Measurements from ENCODE around the gene GALNT2.

DNA sequence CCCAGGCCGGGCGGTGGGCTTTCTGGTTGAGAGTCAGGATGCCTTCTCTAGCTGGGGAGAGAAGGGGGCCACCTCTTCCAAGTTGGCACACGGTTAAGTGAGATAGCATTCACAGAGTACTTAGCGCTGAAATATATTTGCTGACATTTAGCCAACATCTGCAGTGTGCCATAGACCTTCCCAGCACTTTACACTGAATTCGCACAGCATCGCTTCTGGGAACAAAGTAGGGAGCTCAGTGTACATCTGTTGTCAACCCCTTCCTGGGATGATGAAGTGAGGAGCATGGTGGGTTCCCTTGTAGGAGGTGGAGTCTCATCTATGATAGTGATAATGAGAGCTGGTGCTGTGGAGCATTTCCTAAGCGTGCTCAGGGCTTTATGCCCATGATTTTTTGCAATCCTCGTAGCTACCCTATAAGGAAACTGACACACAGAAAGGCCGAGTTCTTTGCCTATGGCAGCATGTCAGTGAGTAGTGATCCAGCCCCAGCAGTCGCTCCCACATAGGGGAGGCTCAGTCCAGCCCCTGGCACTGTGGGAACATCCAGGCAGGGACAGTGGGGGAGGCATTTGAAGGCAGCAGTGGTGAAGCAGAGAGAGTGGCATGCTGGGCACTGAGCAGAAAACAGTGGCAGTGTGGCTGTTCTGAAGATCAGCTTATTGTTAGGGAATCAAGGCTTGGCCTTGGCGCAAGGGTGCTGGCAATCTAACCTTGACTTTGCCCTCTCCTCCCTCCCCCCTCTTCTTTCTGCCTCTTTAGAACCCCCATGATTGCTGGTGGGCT lies 182.8 kb downstream of the GALNT2 start:
- no peak for TF ChIP-seq CTCF (conservative IDR thresholded peaks at IDR 0.05; ENCODE audit: low read length)
- no peak for TF ChIP-seq EZH2phosphoT487 (IDR thresholded peaks at IDR 0.05; ENCODE audit: borderline replicate concordance)
